Right lobe of liver (tissue), 4 donors: ENCODE results near the gene ATP6V1F.

Source experiments
- CTCF ChIP-seq, 4 donors: fragments of 200-600 bp in 3 of 4; fragments of 450-650 bp in 1 of 4; IDR thresholded peaks; one replicate each; pipeline versions ENCODE4 v1.5.1 to v1.8.0; 2016 to 2022; ENCODE audit warnings: antibody characterized with exemption in 4 of 4, mild to moderate bottlenecking in 2 of 4
- POLR2A ChIP-seq: fragments of 450-650 bp; IDR thresholded peaks from one replicate; pipeline ENCODE4 v1.6.1; 2017; ENCODE audit warnings: antibody characterized with exemption, mild to moderate bottlenecking
- donor health status: DM: no; HTN: no; CAD: no.
- donor health status: DM: no; HTN: no; CAD: no.
- donor health status: DM: no; HTN: yes; CAD: no.

GRCh38 chr7:128873234-128873633 is 10.6 kb downstream of the ATP6V1F start:
- TF ChIP-seq CTCF (IDR thresholded peaks at IDR 0.05) (no peak), POLR2A (no peak)
